HG03045 (cell line): Measurements from ENCODE around the gene PKN2.
"Not testable (repeated sequence)": the region's sequence is repeated elsewhere in the genome, so short reads cannot be mapped to it uniquely, and the experiment has no call there.

Experiments
- ATAC-seq: cut with Tn5 transposase; IDR thresholded peaks from one replicate; pipeline ENCODE4 v1.9.1; 2021; ENCODE audit warnings: mild to moderate bottlenecking, moderate library complexity; ENCODE audit not compliant: unreplicated experiment

Gene PKN2

DNA sequence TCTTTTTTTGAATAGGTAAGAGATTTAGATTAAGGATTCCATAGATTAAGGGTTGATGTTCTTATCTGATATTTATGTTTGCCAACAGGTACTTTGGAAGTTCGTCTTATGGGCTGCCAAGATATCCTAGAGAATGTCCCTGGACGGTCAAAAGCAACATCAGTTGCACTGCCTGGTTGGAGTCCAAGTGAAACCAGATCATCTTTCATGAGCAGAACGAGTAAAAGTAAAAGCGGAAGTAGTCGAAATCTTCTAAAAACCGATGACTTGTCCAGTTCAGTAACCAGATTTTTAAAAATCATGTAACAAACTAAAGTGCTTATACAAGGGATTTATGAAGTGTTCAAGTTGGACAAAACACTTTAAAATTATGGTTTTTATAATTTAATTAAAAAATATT lies 100.5 kb downstream of the PKN2 start:
- ATAC-seq, result no peak

DNA sequence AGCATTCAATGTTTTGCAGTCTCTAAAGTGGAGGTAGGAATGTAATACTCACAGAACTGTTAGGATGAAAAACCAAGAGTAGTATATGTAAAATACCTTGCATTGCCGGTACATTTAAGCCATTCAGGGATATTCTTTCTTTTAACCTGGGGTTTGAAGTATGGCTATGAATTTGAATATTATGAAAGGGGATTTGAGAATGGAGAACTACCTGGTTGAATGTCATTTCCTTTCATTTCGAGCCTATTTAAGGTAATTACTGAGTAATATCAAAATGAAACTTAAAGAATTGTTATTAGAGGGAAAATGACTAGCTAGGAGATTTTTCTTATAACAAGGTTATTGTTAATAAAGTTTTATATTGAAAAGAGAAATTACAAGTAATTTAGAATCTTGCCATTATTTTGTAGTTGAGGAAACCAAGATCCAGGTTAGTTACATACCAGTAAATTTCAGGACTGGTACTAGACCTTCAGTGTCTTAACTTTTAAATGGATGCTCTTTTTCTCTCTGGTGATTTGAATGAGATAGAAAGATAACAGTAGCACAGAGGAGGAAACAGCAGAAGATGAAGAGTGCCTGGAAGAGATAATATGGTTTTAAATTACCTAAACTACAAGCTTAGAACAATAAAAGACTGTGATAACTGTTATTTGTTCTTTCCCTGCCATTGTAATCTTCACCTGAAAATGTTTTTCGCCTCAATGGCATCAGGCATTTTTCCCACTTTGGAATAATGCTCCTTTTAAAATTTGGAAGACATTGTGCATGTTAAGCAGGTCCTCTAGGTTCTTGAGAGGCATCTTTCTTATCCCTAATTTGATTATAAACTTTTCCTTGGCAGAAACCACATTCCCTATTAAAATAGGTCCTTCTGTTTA lies 103.2 kb downstream of the PKN2 start:
- no peak for ATAC-seq

DNA sequence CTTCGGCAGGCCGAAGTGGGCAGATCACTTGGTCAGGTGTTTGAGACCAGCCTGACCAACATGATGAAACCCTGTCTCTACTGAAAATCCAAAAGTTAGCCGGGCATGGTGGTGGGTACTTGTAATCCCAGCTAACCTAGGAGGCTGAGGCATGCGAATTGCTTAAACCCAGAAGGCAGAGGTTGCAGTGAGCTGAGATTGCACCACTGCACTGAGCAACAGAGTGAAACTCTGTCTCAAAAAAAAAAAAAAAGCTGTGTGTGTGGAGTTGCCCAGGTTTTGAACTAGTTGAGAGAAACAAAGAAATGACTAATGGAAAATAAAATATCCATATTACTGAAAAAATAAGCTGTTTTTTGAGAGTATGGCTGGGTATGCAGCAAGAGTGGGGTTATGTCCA lies 107.1 kb downstream of the PKN2 start:
- no peak for ATAC-seq

GRCh38 chr1:88799491-88799890 lies 115.4 kb downstream of the PKN2 start:
- no peak for ATAC-seq

DNA sequence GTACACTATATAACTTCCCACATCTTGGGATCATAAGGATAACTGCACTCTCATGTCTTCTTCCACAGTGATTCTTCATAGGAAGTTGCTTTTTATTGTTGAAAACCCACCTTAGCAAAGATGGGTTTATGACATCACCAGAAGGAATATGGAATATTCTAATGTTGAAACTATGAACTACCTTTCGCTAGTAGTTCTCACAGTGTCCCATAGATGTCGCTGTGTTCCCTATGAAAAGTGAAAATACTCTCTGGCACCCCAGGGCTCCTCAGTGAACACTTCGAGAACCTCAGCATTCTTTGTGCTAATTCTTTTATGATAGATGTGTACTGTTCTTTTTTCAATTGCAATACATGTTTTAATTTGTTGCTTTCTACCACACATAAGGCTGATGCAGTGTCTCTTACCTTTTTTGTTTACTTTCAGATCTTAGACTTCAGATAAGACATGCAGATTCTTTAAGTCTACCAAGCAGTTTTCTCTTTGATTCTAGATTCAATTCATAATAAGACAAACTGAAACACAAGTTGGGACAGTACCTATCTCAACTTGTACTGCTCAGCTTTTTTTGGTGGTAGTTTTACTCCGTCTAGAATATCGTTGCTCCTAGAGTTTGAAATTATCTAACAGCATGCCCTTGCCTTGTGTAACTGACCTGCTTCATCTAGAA lies 116.4 kb downstream of the PKN2 start:
- no peak for ATAC-seq

DNA sequence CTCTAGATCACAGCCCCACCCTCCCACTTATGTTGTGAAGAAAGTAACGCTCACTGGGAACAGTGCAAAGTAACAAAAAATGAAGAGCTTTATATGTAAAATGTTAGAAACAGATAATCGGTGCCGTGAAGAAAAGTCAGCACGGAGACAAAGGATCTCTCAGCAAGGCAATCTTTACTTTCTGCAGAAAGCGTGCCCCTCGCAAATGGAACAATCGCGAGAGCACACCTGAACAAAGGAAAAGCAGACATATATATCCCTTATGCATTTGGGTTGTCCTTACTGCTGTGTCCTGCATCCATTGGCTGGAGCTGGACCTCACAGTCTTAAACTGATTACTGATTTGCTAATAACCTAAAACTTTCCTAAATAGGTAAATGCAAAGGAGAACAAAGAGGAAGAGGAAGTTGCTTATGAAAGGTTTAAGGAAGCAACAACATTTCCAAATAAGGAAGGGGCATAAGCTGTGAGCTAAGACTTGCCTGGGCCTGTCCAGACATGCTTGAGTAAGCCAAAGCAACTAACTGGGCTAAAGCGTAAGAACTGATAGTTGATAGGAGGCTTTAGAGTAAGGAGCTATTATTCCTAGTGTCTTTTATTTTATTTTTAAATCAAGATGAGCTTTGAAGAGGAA lies 117.6 kb downstream of the PKN2 start:
- ATAC-seq, result no peak

DNA sequence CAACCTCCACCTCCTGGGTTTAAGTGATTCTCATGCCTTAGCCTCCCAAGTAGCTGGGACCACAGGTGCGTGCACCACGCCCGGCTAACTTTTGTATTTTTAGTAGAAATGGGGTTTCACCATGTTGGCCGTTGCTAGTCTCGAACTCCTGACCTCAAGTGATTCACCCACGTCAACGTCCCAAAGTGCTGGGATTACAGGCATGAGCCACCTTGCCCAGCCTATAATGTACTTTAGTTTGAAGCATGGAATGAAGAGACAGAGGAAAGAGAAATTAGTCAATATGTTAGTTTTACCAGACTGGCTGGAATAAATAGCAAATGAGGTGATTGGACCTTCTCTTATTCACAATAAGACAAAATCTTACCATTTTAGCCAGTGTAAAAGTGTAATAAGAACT lies 118.3 kb downstream of the PKN2 start:
- ATAC-seq, result no peak

DNA sequence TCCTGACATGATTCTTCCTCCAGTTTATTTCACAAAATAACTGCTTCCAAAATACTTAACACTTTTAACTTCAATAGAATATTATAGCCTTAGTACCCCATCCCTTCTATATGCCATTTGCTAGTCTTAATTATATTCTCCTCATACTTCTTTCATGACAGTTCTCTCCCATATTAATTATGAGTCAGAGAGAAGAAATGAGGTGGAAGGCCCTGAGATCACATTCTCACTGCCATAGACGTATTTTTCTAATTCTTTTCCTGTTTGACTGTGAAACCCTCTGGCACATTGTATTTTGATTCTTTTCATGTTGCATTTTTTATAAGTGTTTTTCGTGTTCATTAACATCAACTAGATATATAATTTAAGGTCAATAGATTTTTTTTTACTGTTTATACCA lies 118.9 kb downstream of the PKN2 start:
- ATAC-seq, result no peak

GRCh38 chr1:88803444-88803843 lies 119.4 kb downstream of the PKN2 start:
- ATAC-seq, result no peak

DNA sequence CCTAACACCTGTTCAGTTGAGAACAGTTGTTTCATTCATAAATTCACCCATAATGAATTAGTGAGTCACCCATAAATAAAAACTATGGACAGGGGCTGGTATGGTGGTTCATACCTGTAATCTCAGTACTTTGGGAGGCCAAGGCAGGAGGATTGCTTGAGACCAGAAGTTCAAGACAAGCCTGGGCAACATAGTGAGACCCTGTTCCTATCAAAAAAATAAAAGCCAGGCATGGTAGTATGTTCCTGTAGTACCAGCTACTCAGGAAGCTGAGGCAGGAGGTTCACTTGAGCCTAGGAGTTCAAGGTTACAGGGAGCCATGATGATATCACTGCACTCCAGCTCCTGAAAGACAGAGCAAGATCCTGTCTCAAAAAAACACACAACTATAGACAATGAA lies 128.3 kb downstream of the PKN2 start:
- ATAC-seq, result no peak

- no peak for ATAC-seq
These were observed 129.4 kb downstream of the PKN2 start for GRCh38 chr1:88813471-88813870.

DNA sequence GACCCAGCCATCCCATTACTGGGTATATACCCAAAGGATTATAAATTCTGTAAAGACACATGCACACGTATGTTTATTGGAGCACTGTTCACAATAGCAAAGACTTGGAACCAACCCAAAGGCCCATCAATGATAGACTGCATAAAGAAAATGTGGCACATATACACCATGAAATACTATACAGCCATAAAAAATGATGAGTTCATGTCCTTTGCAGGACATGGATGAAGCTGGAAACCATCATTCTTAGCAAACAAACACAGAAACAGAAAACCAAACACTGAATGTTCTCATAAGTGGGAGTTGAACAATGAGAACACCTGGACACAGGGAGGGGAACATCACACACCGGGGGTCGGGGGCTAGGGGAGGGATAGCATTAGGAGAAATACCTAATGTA lies 135.6 kb downstream of the PKN2 start:
- ATAC-seq, result not testable (repeated sequence)

GRCh38 chr1:88825721-88826120 lies 141.6 kb downstream of the PKN2 start:
- no peak for ATAC-seq

GRCh38 chr1:88847643-88848042 lies 163.6 kb downstream of the PKN2 start:
- ATAC-seq, result no peak

DNA sequence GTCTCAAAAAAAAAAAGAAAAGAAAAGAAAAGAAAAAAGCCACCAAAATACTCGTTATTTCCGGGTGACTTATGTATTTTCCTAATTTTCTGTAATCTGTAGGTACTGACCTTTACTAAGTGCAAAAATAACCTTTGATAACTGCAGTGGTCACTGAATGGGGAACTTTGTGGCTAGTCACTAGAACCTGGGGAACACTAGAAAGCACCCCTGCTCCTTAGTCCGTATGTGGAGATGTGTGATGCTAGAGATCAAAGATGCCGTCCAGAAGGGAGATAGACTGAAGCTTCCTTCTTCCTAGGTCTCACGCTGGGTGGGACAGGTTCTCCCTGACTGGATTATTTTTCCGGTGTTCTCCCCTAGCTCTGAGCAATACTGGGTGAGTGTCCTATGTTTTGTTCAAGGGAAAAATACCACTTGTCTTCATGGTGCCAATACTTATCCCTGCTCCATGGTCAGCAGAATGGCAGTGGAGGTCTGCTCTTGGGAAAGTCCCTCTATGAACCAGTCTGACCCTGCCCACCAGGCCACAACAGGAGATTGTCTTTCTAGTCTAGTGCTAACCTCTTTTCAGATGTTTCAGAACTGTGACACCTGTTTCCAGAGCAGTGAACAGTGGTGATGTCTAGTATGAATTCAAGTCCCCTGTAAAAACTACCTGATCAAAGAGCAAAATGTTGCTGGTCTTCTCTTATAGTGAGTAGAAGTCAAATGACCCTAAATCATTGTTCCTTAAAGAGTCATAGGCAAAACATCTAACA lies 167.4 kb downstream of the PKN2 start:
- no peak for ATAC-seq

GRCh38 chr1:88867743-88868521 lies 183.9 kb downstream of the PKN2 start:
- no peak for ATAC-seq

- ATAC-seq, result not testable (repeated sequence)
These were observed 185.6 kb downstream of the PKN2 start for GRCh38 chr1:88869644-88870043.

DNA sequence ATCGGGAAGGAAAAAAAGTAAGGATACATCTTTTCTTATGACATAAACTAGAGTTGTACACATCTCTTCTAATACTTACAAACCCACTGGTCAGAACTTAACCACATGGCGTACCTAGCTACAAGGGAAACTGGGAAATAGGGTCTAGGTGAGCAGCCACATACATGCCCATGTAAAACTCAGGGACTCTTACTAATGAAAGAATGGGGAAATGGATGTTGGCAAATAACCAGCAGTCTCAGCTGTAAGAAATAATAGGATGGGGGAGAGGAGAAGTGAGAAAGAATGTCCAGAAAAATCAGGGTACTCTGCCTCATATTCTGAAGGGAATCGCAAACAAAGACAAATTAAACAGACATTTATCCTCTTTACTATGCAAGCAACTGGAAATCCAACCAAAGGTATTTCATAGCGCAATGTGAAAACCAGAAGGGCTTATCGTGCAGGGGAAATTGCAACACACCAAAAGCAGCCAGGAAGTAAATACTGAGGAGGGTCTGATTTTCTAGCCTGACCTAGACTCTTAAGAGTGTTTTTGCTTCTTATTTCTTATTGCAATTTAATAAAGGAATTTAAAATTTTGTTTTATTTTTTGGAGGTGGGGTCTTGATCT lies 189.8 kb downstream of the PKN2 start:
- ATAC-seq, result no peak

- no peak for ATAC-seq
These were observed 191.5 kb downstream of the PKN2 start for GRCh38 chr1:88875595-88875994.
